Activated CD4-positive, alpha-beta T cell treated with anti-CD3 and anti-CD28 coated beads, Interleukin-2, amount 10 ng/mL, durations not matched to agents 7 days and 5 days (primary cell): ENCODE results near the gene MEST. TPM values are rescaled to one million over a fixed set of nuclear protein-coding genes. Genes with fewer than 3 reads are reported as not detected.

ENCODE experiments used
- CTCF ChIA-PET: fragments of 350-600 bp; sonication (Branson Sonifier 250); formaldehyde crosslinking; loops from one replicate; lab custom pipeline; 2021; ENCODE audit warnings: antibody characterized with exemption; lab: Charles Lee
- POLR2A ChIA-PET: fragments of 350-600 bp; sonication (Branson Sonifier 250); formaldehyde crosslinking; loops from one replicate; lab custom pipeline; 2021; ENCODE audit warnings: antibody characterized with exemption; lab: Charles Lee
- DNase-seq: peaks from one replicate; pipeline ENCODE4 v3.0.0-alpha.2; 2020
- H3K27ac Mint-ChIP-seq: one replicate; pipeline ENCODE4 v1.8.0; 2021; ENCODE audit warnings: mild to moderate bottlenecking, moderate library complexity, mixed read lengths
- H3K27me3 Mint-ChIP-seq: one replicate; pipeline ENCODE4 v1.8.0; 2021; ENCODE audit warnings: mixed read lengths
- H3K36me3 Mint-ChIP-seq: one replicate; pipeline ENCODE4 v1.8.0; 2021; ENCODE audit warnings: low read depth, mixed read lengths
- H3K4me1 Mint-ChIP-seq: one replicate; pipeline ENCODE4 v1.8.0; 2021; ENCODE audit warnings: mixed read lengths
- H3K4me3 Mint-ChIP-seq: one replicate; pipeline ENCODE4 v1.8.0; 2021; ENCODE audit warnings: mild to moderate bottlenecking, moderate library complexity, mixed read lengths
- H3K9me3 Mint-ChIP-seq: one replicate; pipeline ENCODE4 v1.8.0; 2021; ENCODE audit warnings: mixed read lengths
- total RNA-seq, 2 experiments: library from RNA; stranded (reverse); gene quantifications; one replicate each; pipeline ENCODE4 v1.2.3, GENCODE V29; 2021

The MEST gene
- total RNA-seq, 2 experiments from 2014 or later: 1.2 TPM

GRCh38 chr7:130488392-130489139 is 3.3 kb upstream of the MEST start:
- peaks cover 78% of the 10 kb centered on the region for H3K27me3 Mint-ChIP-seq
- POLR2A ChIA-PET: no interaction called here
- H3K36me3 Mint-ChIP-seq: peaks cover 2% of the 10 kb centered on the region
- no peak overlapping the region for H3K4me3 Mint-ChIP-seq
- DNase-seq: no peak
- H3K4me1 Mint-ChIP-seq: peaks cover 31% of the 10 kb centered on the region
- H3K9me3 Mint-ChIP-seq: peaks cover 3% of the 10 kb centered on the region
- H3K27ac Mint-ChIP-seq: no peak overlapping the region
- CTCF ChIA-PET: interaction anchor here (0.9 to 1.2 kb wide), 3 partner anchors 9 to 270 kb away, joined by 3 read pairs; no protein-coding TSS in a partner anchor

GRCh38 chr7:130489140-130489983 is 2.5 kb upstream of the MEST start:
- Mint-ChIP-seq H3K27me3 (peaks cover 81% of the 10 kb centered on the region), H3K27ac (no peak overlapping the region), H3K4me3 (no peak overlapping the region), H3K36me3 (peaks cover 2% of the 10 kb centered on the region), H3K4me1 (peaks cover 31% of the 10 kb centered on the region), H3K9me3 (peaks cover 3% of the 10 kb centered on the region)
- ChIA-PET CTCF (interaction anchor here (0.9 to 1.3 kb wide), 2 partner anchors 9 to 15 kb away, joined by 3 read pairs; no protein-coding TSS in a partner anchor), POLR2A (no interaction called here)
- DNase-seq: no peak

- ChIA-PET CTCF (interaction anchor here (1.3 kb wide), 1 partner anchor 14 kb away, joined by 3 read pairs; no protein-coding TSS in a partner anchor), POLR2A (no interaction called here)
- peaks cover 81% of the 10 kb centered on the region for H3K27me3 Mint-ChIP-seq
Observed at GRCh38 chr7:130490311-130490791, 1.5 kb upstream of the MEST start.

GRCh38 chr7:130490888-130491804 is 739 bp upstream of the MEST start:
- ChIA-PET POLR2A (no interaction called here), CTCF (interaction anchor here (1.3 kb wide), 1 partner anchor 13 kb away, joined by 3 read pairs; no protein-coding TSS in a partner anchor)
- peaks cover 80% of the 10 kb centered on the region for H3K27me3 Mint-ChIP-seq
- H3K9me3 Mint-ChIP-seq: peaks cover 3% of the 10 kb centered on the region
- H3K4me3 Mint-ChIP-seq: peak overlapping the region; percentile 23
- peaks cover 16% of the 10 kb centered on the region for H3K4me1 Mint-ChIP-seq
- no peak overlapping the region for H3K27ac Mint-ChIP-seq
- H3K36me3 Mint-ChIP-seq: peaks cover 2% of the 10 kb centered on the region
- DNase-seq: peak; percentile 12

More at GRCh38 chr7:130490311-130490791, 1.5 kb upstream of the MEST start:
- peaks cover 3% of the 10 kb centered on the region for H3K9me3 Mint-ChIP-seq
- peaks cover 24% of the 10 kb centered on the region for H3K4me1 Mint-ChIP-seq
- no peak overlapping the region for H3K4me3 Mint-ChIP-seq
- H3K27ac Mint-ChIP-seq: no peak overlapping the region
- H3K36me3 Mint-ChIP-seq: peaks cover 2% of the 10 kb centered on the region
- no peak for DNase-seq

- peaks cover 9% of the 10 kb centered on the region for H3K4me1 Mint-ChIP-seq
- peaks cover 70% of the 10 kb centered on the region for H3K27me3 Mint-ChIP-seq
- CTCF ChIA-PET: no interaction called here
- POLR2A ChIA-PET: no interaction called here
- H3K4me3 Mint-ChIP-seq: peak overlapping the region; percentile 41
- peaks cover 2% of the 10 kb centered on the region for H3K36me3 Mint-ChIP-seq
- DNase-seq: no peak
- peaks cover 3% of the 10 kb centered on the region for H3K9me3 Mint-ChIP-seq
- no peak overlapping the region for H3K27ac Mint-ChIP-seq
Observed at GRCh38 chr7:130492523-130493274, 814 bp downstream of the MEST start.

- no peak overlapping the region for H3K27ac Mint-ChIP-seq
- no peak for DNase-seq
- ChIA-PET POLR2A (no interaction called here), CTCF (no interaction called here)
- peaks cover 9% of the 10 kb centered on the region for H3K4me1 Mint-ChIP-seq
- no peak overlapping the region for H3K4me3 Mint-ChIP-seq
- H3K36me3 Mint-ChIP-seq: peaks cover 2% of the 10 kb centered on the region
- peaks cover 3% of the 10 kb centered on the region for H3K9me3 Mint-ChIP-seq
- H3K27me3 Mint-ChIP-seq: peaks cover 64% of the 10 kb centered on the region
Observed at GRCh38 chr7:130493275-130493873, 1.5 kb downstream of the MEST start.

- H3K27ac Mint-ChIP-seq: no peak overlapping the region
- no peak for DNase-seq
- peaks cover 3% of the 10 kb centered on the region for H3K9me3 Mint-ChIP-seq
- H3K36me3 Mint-ChIP-seq: peaks cover 2% of the 10 kb centered on the region
- CTCF ChIA-PET: no interaction called here
- H3K4me1 Mint-ChIP-seq: peaks cover 9% of the 10 kb centered on the region
- POLR2A ChIA-PET: no interaction called here
- peaks cover 53% of the 10 kb centered on the region for H3K27me3 Mint-ChIP-seq
- H3K4me3 Mint-ChIP-seq: no peak overlapping the region
Observed at GRCh38 chr7:130494431-130494858, 2.6 kb downstream of the MEST start.

- H3K27ac Mint-ChIP-seq: no peak overlapping the region
- DNase-seq: no peak
- CTCF ChIA-PET: no interaction called here
- no peaks in the 10 kb centered on the region for H3K9me3 Mint-ChIP-seq
- peaks cover 3% of the 10 kb centered on the region for H3K27me3 Mint-ChIP-seq
- no peaks in the 10 kb centered on the region for H3K36me3 Mint-ChIP-seq
- POLR2A ChIA-PET: no interaction called here
- H3K4me3 Mint-ChIP-seq: no peak overlapping the region
- no peaks in the 10 kb centered on the region for H3K4me1 Mint-ChIP-seq
Observed at GRCh38 chr7:130500463-130500862, 8.6 kb downstream of the MEST start.

GRCh38 chr7:130500910-130501309 is 9.0 kb downstream of the MEST start:
- Mint-ChIP-seq H3K36me3 (no peaks in the 10 kb centered on the region), H3K9me3 (no peaks in the 10 kb centered on the region), H3K27ac (no peak overlapping the region), H3K27me3 (no peaks in the 10 kb centered on the region), H3K4me3 (no peak overlapping the region), H3K4me1 (no peaks in the 10 kb centered on the region)
- POLR2A ChIA-PET: no interaction called here
- no peak for DNase-seq
- CTCF ChIA-PET: no interaction called here

- ChIA-PET POLR2A (no interaction called here), CTCF (interaction anchor here (0.7 kb wide), 2 partner anchors 45 to 96 kb away, joined by 3 to 4 read pairs; no protein-coding TSS in a partner anchor)
- no peaks in the 10 kb centered on the region for H3K27me3 Mint-ChIP-seq
Observed at GRCh38 chr7:130505753-130506152, 13.9 kb downstream of the MEST start.

GRCh38 chr7:130506358-130506757 is 14.5 kb downstream of the MEST start:
- CTCF ChIA-PET: interaction anchor here (0.7 kb wide), 1 partner anchor 45 kb away, joined by 4 read pairs; no protein-coding TSS in a partner anchor

More at GRCh38 chr7:130505753-130506152, 13.9 kb downstream of the MEST start:
- Mint-ChIP-seq H3K4me1 (no peaks in the 10 kb centered on the region), H3K27ac (no peak overlapping the region), H3K9me3 (no peaks in the 10 kb centered on the region), H3K4me3 (no peak overlapping the region), H3K36me3 (peaks cover 2% of the 10 kb centered on the region)
- no peak for DNase-seq

More at GRCh38 chr7:130506358-130506757, 14.5 kb downstream of the MEST start:
- Mint-ChIP-seq H3K4me3 (no peak overlapping the region), H3K36me3 (peaks cover 2% of the 10 kb centered on the region), H3K27me3 (no peaks in the 10 kb centered on the region), H3K9me3 (no peaks in the 10 kb centered on the region), H3K4me1 (no peaks in the 10 kb centered on the region), H3K27ac (no peak overlapping the region)
- DNase-seq: no peak
- POLR2A ChIA-PET: no interaction called here
